Urinary bladder (tissue), 4 donors: ENCODE measurements around the gene ADARB1. TPM values are rescaled to one million over a fixed set of nuclear protein-coding genes. Genes with fewer than 3 reads are reported as not detected.

Experiments used
- DNase-seq: peaks from one replicate; pipeline ENCODE4 v3.0.0-alpha.2; 2015; ENCODE audit errors: extremely low spot score
- H3K27ac ChIP-seq: one replicate; pipeline ENCODE4 v1.5.1; 2013; ENCODE audit warnings: low read depth, mild to moderate bottlenecking, moderate library complexity
- H3K36me3 ChIP-seq: one replicate; pipeline ENCODE4 v1.6.1; 2013; ENCODE audit warnings: mild to moderate bottlenecking, moderate library complexity; ENCODE audit not compliant: insufficient read depth
- H3K4me1 ChIP-seq: one replicate; pipeline ENCODE4 v1.6.1; 2013; ENCODE audit warnings: mild to moderate bottlenecking, moderate library complexity; ENCODE audit not compliant: insufficient read depth
- H3K4me3 ChIP-seq: one replicate; pipeline ENCODE4 v1.5.1; 2013; ENCODE audit warnings: low read depth, low read length
- WGBS: extraction: QIAGEN DNeasy Blood & Tissue Kit; methylation state at CpG from one replicate; pipeline ENCODE4 v1.1.7; 2013; 5-methylcytosine and 5-hydroxymethylcytosine counted together
- polyA plus RNA-seq: library from polyadenylated mRNA; stranded (reverse); fragments of 200-250 nt; gene quantifications from one replicate; pipeline ENCODE4 v1.2.3, GENCODE V29; 2013
- total RNA-seq: library from RNA; depleted of rRNA; stranded (reverse); fragments of >200 nt; gene quantifications from one replicate; pipeline ENCODE4 v1.2.3, GENCODE V29; 2014
- donor health status: healthy with polysubstance abuse.
- donor health status: healthy.

The ADARB1 gene
- total and polyA plus RNA-seq, 2 donors: 35.3 to 79.8 TPM

DNA sequence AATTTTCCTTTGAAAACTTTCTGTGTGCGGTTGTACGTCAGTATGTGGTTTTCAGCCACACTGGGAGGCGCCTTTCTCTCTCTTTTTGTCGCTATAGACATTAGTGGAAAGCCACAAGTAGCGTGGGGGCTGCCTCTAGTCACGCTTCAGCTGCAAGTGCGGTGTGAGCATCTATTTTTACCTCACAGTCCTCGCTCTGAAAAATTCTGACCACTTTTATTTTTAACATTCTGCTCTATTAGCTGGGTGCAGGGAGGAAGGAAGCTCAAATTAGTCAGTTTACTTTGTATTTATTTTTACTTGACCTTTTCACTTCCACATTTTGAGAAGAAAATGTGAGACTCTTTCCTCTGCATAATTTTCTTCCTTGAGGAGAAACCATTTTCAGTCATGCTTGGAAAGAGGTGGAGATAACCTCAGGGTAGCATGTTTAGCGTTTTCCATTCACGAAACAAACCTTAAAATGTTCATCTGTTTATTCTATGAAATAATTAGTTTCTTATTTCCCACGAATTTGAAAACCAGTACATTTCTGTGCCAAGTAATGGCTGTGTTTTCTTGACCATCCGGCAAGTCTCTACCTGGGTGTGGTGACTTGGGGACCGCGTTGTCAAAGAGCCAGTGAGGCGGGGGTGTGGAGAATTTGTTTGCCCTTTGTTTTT lies 35.6 kb downstream of the ADARB1 start:
- 55% methylated on average over 15 of the region's 15 CpGs for WGBS
- Histone ChIP-seq H3K4me3 (no peak overlapping the region), H3K4me1 (no peaks in the 10 kb centered on the region), H3K27ac (no peak overlapping the region), H3K36me3 (no peaks in the 10 kb centered on the region)
- DNase-seq: no peak

DNA sequence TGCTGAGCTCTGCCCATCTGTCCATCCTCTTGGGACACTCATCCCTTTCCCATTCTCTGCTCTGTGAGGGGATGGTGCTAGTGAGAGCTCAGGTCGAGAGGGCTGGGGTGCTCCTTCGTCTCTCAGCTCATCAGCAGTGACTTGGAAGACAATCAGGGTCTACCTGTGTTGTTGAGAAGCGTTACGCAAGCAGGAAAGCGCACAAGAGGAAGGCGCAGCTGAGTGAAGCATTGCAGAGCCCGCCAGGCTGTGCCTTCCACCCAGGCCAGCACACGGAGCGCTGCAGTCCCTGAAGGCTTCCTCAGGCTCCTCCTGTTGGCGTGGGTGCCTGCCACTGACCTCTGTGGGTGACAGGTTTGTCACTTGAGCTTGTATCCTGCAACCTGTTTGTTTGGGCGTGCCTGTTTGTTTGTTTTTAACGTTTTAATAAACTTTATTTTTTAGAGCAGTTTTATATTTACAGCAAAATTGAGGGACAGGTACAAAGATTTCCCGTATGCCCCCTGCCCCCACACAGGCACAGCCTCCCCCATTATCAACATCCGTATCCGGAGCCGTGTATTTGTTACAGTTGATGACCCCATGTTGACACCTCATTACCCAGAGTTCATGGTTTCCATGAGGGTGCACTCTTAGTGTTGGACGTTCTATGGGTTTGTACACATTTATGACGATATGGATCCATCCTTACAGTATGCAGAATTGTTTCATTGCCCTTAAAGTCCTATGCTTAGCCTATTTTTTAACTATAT lies 36.7 kb downstream of the ADARB1 start:
- DNase-seq: no peak
- H3K36me3 ChIP-seq: no peaks in the 10 kb centered on the region
- whole genome bisulfite sequencing: 77% methylated on average over 18 of the region's 18 CpGs
- no peak overlapping the region for H3K4me3 ChIP-seq
- H3K27ac ChIP-seq: no peak overlapping the region
- H3K4me1 ChIP-seq: no peaks in the 10 kb centered on the region

DNA sequence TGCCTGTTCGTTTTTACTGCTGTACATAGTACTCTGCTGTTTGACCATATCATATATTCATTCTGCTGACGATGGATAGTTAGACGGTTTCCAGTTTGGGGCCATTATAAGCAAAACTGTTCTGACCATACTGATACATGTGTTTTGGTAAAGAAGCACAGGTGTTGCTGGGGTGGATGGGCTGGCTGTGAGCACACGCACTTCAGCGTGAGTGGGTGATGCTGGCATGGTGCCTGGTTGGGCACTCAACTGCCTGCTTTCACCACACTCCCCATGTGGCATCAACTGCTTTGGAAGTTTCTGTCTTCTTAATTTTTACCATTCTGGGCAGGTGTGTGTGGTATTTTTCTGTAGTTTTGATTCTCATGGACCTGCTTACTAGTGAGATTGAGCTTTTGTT lies 37.3 kb downstream of the ADARB1 start:
- DNase-seq: no peak
- Histone ChIP-seq H3K4me1 (no peaks in the 10 kb centered on the region), H3K4me3 (no peak overlapping the region), H3K36me3 (no peaks in the 10 kb centered on the region), H3K27ac (no peak overlapping the region)
- WGBS: 86% methylated on average over 5 of the region's 5 CpGs

DNA sequence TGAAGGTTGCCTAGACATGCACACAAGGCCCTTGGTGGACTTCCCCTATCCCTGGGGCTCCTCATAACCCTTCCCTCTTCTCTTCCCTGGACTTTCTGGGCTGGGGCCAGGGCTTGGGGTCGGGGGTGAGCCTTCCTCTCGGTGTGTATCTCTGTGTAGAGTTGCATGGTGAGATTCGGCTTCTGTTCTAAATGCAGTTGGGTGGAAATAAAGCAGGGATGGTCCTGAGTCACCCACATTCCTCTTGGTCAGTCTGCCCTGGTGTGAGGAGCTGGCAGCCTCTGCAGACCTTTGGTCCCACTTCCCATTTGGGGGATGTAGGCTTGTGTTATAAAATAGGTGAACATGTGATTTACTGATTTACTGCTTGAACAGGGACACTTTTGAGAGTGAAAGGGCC lies 38.0 kb downstream of the ADARB1 start:
- H3K4me1 ChIP-seq: no peaks in the 10 kb centered on the region
- WGBS: 76% methylated on average over 3 of the region's 3 CpGs

DNA sequence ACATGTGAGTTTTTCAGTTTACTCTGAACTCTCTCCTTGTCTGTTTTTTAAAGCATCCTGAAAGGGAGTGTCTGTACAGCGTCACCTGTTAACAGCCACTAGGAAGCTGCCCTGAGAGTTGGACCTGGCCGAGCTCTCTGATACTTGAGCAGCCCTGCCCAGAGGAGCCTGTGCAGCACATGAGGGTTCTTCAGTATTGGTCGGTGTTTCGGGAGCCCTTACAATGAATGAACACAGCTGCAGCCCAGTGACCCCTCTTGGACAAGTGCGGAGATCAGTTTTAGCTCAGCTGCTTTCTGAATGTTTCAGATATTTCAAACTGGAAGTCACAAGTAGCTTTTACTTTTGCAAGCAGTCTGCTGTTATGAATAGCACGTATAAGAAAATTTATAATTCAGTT lies 39.2 kb downstream of the ADARB1 start:
- no peak for DNase-seq
- Histone ChIP-seq H3K27ac (no peak overlapping the region), H3K4me3 (no peak overlapping the region), H3K4me1 (no peaks in the 10 kb centered on the region), H3K36me3 (no peaks in the 10 kb centered on the region)
- 61% methylated on average over 6 of the region's 6 CpGs for WGBS

More for the DNA sequence above, 38.0 kb downstream of the ADARB1 start:
- Histone ChIP-seq H3K4me3 (no peak overlapping the region), H3K27ac (no peak overlapping the region), H3K36me3 (no peaks in the 10 kb centered on the region)
- DNase-seq: no peak

DNA sequence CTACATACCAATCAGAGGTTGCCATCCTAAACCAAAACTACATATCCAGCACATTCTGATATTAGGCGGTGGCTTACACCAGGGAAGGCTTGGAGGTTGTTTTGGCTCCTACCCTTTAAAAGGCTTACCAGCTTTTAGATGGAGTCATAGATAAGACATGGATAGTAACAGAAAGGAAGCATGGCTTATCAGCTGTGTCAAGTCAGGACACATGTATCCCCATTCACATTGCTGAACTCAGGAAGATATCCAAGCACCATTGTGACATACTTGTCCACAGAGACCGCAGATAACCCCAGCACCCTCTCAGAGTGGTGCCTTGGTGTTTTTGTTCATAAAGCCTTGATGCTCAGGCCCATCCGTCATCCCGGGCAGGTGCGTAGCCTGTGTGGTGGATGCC lies 39.7 kb downstream of the ADARB1 start:
- no peaks in the 10 kb centered on the region for H3K36me3 ChIP-seq
- H3K27ac ChIP-seq: no peak overlapping the region
- no peaks in the 10 kb centered on the region for H3K4me1 ChIP-seq
- 65% methylated on average over 5 of the region's 5 CpGs for WGBS
- H3K4me3 ChIP-seq: no peak overlapping the region
- no peak for DNase-seq

DNA sequence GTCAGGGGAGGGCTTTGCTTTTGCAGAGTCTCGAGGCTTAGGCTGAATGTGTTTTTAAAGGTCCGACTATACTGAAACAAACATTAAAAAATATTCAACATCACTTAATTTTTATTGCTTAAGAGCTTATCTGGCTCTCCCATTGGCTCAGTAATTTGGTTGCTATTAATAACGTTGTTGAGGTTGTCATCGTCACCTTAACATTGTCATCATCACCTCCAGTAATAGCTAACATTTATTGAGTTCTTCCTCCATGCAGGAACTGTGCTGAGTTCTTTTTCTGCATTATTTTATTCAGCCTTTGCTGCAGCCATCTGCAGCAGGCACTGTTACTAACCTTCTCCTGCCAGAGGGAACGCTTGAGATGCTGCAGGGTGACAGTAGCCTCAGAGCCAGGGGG lies 40.1 kb downstream of the ADARB1 start:
- Histone ChIP-seq H3K36me3 (no peaks in the 10 kb centered on the region), H3K4me1 (no peaks in the 10 kb centered on the region), H3K4me3 (no peak overlapping the region), H3K27ac (no peak overlapping the region)
- no peak for DNase-seq
- WGBS: 55% methylated on average over 5 of the region's 5 CpGs

DNA sequence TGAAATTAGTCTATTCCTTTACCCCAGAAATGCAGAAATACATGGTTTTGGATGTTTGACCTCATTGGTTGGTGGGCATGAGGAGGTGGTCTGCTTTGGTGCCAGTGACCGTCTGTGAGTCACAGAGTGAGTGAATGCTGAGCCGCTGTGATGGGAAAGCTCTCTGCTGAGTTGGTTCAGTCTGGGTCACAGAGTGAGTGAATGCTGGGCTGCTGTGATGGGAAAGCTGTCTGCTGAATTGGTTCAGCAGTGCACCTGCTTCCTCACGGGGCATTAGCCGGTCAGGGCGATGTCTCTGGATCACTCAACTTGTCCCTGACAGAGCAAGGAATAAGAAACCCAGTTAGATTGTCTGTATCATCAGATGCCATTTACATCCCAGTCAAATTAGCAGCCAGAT lies 40.8 kb downstream of the ADARB1 start:
- Histone ChIP-seq H3K27ac (no peak overlapping the region), H3K36me3 (no peaks in the 10 kb centered on the region), H3K4me1 (no peaks in the 10 kb centered on the region), H3K4me3 (no peak overlapping the region)
- 89% methylated on average over 5 of the region's 5 CpGs for WGBS
- no peak for DNase-seq

DNA sequence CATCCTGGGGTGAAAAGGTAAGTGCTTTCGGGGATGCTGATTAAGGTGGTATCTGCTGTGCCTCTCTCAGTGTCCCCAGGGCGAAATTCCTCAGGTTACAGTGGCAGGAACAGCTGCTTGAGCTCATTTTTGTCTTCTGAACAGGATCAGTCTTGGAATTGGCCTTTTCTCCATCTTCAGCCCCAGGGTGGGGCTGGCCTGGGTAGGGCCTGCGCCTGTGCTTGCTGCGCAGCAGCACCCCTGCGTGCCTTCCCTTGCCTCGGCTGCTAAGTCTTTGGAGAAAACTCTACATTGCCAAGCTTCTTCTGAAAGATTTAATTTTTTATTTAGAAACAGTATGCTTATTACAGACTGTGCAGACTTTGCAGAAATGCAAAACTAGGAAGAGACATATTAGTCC lies 41.7 kb downstream of the ADARB1 start:
- DNase-seq: no peak
- H3K27ac ChIP-seq: no peak overlapping the region
- WGBS: 93% methylated on average over 6 of the region's 6 CpGs
- no peak overlapping the region for H3K4me3 ChIP-seq
- no peaks in the 10 kb centered on the region for H3K36me3 ChIP-seq
- no peaks in the 10 kb centered on the region for H3K4me1 ChIP-seq

DNA sequence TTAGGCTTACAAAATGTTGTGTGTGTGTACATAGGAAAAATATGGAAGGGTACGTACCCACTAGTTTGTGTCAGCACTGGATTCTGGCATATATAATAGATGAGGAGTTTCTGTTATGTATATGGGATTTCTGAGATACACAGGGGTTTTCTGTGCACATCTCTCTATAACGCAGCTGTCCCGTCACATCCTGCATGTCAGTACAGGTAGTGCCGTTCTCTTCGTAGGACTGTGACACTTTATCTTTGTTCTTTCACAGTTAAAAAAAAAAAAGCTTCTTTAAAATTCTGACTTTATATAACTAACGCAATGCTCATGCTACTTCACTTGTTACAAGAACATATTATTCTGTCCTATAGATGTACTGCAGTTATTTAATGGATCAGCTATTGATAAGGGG lies 42.9 kb downstream of the ADARB1 start:
- 95% methylated on average over 6 of the region's 6 CpGs for WGBS
- DNase-seq: no peak
- H3K27ac ChIP-seq: no peak overlapping the region
- H3K4me1 ChIP-seq: no peaks in the 10 kb centered on the region
- no peak overlapping the region for H3K4me3 ChIP-seq
- H3K36me3 ChIP-seq: no peaks in the 10 kb centered on the region

DNA sequence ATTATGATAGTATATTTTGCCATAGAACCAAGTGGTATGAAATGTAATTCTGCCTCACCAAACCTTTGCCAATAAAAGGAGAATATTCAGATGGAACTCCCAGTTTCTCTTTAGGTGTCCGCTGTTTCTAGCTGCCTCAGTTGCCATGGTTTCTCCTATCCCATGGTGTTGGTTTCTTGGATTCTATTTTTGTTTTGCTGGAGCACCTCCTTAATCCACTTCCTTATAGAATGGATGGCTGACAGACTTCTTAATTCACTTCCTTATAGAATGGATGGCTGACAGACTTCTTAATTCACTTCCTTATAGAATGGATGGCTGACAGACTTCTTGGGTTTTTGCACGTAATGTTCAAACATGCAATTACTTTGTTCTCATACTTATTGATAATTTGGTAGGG lies 43.7 kb downstream of the ADARB1 start:
- no peak overlapping the region for H3K4me3 ChIP-seq
- WGBS: 98% methylated on average over 2 of the region's 2 CpGs
- no peak overlapping the region for H3K27ac ChIP-seq
- H3K4me1 ChIP-seq: no peaks in the 10 kb centered on the region
- no peak for DNase-seq
- no peaks in the 10 kb centered on the region for H3K36me3 ChIP-seq

DNA sequence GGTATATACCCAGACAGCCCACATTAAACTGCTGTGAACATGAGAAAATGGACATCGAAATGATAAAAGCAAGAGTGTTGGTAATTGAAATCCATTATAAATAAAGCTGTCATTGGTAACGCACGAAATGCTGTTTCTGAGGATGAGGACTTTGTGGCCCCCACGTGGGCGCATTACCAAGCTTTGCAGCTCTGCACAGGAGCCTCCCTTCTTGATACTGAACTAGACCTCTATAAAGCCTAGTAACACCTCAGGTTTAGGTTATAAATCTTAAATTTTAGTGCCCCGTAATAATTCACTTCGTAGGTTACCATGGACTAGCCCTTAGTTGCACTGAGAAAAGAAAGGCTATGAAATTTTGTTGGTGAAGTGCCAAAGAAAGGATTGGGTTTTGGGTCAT lies 45.4 kb downstream of the ADARB1 start:
- no peaks in the 10 kb centered on the region for H3K4me1 ChIP-seq
- WGBS: 74% methylated on average over 7 of the region's 7 CpGs
- no peak overlapping the region for H3K4me3 ChIP-seq
- DNase-seq: no peak
- H3K36me3 ChIP-seq: no peaks in the 10 kb centered on the region
- no peak overlapping the region for H3K27ac ChIP-seq

DNA sequence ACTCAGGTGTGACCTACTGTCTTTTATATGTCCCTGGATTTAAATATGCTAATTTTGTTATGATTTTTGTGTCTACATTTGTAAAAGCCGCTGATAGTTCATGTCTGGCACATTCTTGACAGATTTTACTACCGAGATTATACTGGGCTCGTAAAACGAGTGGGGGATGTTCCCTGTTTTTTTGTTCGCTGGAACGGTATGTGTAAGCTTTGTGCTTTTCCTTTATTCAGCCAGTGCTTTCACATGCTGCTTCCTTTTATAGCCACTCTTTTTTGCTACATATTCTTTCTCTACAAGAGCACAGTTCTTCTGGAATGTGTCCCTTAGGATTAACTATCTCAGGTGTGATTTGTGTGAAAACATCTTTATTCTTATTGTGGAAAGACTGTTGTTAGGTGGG lies 46.6 kb downstream of the ADARB1 start:
- no peaks in the 10 kb centered on the region for H3K4me1 ChIP-seq
- no peaks in the 10 kb centered on the region for H3K36me3 ChIP-seq
- 30% methylated on average over 6 of the region's 6 CpGs for WGBS
- no peak for DNase-seq
- no peak overlapping the region for H3K4me3 ChIP-seq
- H3K27ac ChIP-seq: no peak overlapping the region

DNA sequence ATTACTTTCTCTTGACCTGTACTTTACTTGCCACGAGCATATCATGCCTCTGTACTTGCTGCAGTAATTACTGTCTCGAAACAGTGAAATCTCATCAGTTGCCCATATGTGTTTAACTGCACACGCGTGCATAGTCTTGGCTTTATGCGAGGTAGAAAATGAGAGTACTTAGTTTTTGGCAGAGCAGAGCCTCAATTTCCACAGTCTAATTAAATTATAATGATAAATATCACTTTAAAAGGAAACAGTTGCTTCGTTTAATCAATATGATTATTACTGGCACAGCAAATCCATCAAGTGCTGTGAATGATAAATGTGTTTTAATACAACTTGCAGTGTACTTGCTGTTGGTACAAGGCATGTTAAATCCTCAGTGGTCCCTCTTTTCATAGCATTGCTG lies 47.6 kb downstream of the ADARB1 start:
- no peak for DNase-seq
- Histone ChIP-seq H3K4me3 (no peak overlapping the region), H3K27ac (no peak overlapping the region), H3K4me1 (no peaks in the 10 kb centered on the region), H3K36me3 (no peaks in the 10 kb centered on the region)
- 89% methylated on average over 6 of the region's 6 CpGs for WGBS
